ENCODE measurements around the gene SEZ6. TPM values are rescaled to one million over a fixed set of nuclear protein-coding genes. Genes with fewer than 3 reads are reported as not detected.
A peak's percentile ranks its signal among the peaks of the same experiment; 100 is the strongest.

Gene SEZ6
- total RNA-seq, 4 donors from 2014 or later: not detected

DNA sequence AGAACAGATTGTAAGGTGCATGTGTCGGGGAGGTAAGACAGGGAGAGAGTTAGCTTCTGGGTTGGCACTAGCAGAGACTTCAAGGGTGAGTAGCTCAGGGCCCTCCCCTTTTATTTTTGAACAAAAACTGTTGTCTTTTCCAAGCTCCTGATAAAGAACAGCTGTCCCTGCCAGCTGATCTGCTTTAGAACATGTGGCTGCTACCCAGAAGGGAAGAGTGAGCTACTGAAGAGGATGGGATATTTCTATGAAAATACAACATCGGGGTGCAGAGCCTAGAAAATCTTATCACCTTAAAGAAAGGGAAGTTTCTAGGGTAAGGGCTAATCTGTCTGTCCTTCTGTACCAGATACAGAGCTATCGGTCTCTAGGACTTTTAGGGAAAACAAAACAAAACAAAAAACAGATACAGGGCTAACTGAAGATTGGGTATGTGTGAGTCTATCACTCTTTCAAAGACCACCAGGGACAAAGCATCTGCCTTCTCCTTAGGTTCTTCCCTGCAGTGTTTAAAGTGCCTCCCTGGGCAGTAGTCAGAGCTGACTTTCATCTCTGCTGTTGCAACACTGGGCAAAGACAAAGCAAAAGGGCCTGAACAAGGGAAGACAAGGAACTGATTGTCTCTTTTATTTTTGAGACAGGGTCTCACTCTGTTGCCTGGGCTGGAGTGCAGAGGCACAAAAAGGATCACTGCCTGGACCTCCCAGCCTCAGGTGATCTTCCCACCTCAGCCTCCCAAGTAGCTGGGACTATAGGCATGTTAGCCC, 97.9 kb downstream of the SEZ6 start:
- WGBS, 2 donors: 73 to 86% methylated on average over 3 of the region's 3 CpGs
- TF ChIP-seq POLR2A (IDR thresholded peaks at IDR 0.05): no peak
- TF ChIP-seq, protein P1, sequence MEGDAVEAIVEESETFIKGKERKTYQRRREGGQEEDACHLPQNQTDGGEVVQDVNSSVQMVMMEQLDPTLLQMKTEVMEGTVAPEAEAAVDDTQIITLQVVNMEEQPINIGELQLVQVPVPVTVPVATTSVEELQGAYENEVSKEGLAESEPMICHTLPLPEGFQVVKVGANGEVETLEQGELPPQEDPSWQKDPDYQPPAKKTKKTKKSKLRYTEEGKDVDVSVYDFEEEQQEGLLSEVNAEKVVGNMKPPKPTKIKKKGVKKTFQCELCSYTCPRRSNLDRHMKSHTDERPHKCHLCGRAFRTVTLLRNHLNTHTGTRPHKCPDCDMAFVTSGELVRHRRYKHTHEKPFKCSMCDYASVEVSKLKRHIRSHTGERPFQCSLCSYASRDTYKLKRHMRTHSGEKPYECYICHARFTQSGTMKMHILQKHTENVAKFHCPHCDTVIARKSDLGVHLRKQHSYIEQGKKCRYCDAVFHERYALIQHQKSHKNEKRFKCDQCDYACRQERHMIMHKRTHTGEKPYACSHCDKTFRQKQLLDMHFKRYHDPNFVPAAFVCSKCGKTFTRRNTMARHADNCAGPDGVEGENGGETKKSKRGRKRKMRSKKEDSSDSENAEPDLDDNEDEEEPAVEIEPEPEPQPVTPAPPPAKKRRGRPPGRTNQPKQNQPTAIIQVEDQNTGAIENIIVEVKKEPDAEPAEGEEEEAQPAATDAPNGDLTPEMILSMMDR (IDR thresholded peaks at IDR 0.05): no peak

DNA sequence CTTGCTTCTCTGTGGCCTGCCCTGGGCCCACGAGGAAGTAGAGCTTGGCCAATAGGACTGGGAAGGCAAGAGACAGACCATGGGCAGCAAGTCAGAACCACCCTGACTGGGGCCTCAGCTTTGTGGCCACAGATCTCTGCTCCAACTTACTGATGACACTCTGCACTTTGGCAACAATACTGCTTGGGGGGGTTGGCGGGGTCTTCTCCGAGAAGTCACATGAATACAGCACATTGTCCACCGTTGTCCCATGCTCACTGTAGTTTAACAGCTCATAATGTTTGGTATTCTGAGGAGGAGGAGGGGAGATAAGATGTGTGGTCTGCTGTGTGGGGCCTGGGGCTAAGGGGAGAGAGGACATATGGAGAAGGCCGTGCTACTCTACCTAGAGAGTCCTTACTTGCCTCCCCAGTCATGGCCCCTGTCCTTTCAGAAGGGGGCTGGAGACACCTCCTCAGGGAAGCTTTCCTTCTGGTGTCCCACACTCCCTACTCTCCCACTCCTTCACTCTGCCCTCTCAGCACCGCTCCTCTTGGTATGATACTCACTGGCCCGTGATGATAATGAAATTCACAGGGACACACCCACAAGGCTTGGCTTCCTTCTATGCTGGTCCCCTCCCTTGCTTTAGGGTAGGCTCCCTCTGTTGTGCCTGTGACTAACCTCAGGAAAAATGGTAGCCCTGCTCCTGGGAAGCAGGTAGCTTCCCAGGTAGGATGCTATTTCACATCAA, 99.0 kb downstream of the SEZ6 start:
- intact Hi-C loops (cut with DNase I): no loop called here
- Histone ChIP-seq H3K27ac (peak overlapping the region in 3 of 4 donors; percentile 80 to 88 (median 82)), H3K9me3 (no peaks in the 10 kb centered on the region), H3K4me3 (no peak overlapping the region), H3K4me1 (peaks cover 23 to 61% (median 33%) of the 10 kb centered on the region in 3 donors), H3K27me3 (no peaks in the 10 kb centered on the region), H3K36me3 (peaks cover 19 to 65% (median 36%) of the 10 kb centered on the region in 3 donors)
- no peak for DNase-seq
- 57 to 58% methylated on average over 5 of the region's 7 CpGs for WGBS, 2 donors
- TF ChIP-seq POLR2A (IDR thresholded peaks at IDR 0.05): no peak
- TF ChIP-seq, protein P1 (IDR thresholded peaks at IDR 0.05): no peak

More for the DNA sequence above, 97.9 kb downstream of the SEZ6 start:
- no peaks in the 10 kb centered on the region for H3K27me3 ChIP-seq
- intact Hi-C loops (cut with DNase I): no loop called here
- peaks cover 17 to 56% (median 30%) of the 10 kb centered on the region in 3 donors for H3K4me1 ChIP-seq
- H3K4me3 ChIP-seq: no peak overlapping the region
- no peak for DNase-seq
- H3K27ac ChIP-seq: peak overlapping the region; percentile 50 to 88 (median 81)
- H3K9me3 ChIP-seq: no peaks in the 10 kb centered on the region
- H3K36me3 ChIP-seq: peaks cover 29 to 76% (median 43%) of the 10 kb centered on the region in 3 donors

DNA sequence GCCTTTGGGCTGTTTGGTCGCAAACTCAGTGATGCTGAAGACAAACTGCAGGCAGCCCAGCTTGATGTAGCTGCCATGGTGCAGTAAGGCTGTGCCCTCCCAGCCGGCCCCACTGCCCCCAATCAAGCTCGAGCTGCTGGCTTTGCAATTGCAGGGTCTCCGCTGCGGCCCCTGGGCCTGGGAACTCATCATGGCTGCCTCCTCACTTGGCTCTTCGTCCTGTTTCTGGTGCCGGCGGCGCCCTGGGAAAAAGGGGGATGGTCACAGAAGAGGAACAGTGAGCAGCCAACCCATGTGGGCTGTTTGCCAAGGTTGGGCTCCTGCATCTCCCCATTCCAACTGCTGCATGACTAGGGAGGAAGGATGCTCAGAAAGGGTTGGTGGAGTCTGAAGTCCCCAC, 99.6 kb downstream of the SEZ6 start:
- Histone ChIP-seq H3K36me3 (peaks cover 13 to 59% (median 30%) of the 10 kb centered on the region in 3 donors), H3K27me3 (no peaks in the 10 kb centered on the region), H3K4me3 (no peak overlapping the region), H3K9me3 (no peaks in the 10 kb centered on the region), H3K27ac (peak overlapping the region in 2 of 4 donors; percentile 32 to 80), H3K4me1 (peaks cover 23 to 67% (median 39%) of the 10 kb centered on the region in 3 donors)
- intact Hi-C loops (cut with DNase I): no loop called here
- WGBS, 2 donors: 81% methylated on average over 8 of the region's 9 CpGs; no CpG with 5 or more reads in 1 of the 2 donors
- no peak for DNase-seq
- TF ChIP-seq POLR2A (IDR thresholded peaks at IDR 0.05): no peak
- TF ChIP-seq, protein P1 (IDR thresholded peaks at IDR 0.05): no peak

Other genes with a start within 250 kb of the SEZ6 start
- gene FAM222B, start 163.2 kb downstream of the SEZ6 start, total RNA-seq: 10 to 100 TPM in 2 of 4 donors, 1 to 10 TPM in 2; 8.0 to 16.4 (median 11.2) TPM
- gene ERAL1, start 151.0 kb downstream of the SEZ6 start, total RNA-seq: 10 to 100 TPM; 24.7 to 41.6 (median 37.8) TPM
- gene FLOT2, start 108.3 kb downstream of the SEZ6 start, total RNA-seq: 10 to 100 TPM; 44.8 to 81.8 (median 65.2) TPM
- 10 to 100 TPM; 10.3 to 17.0 (median 14.9) TPM for gene DHRS13, start 103.0 kb downstream of the SEZ6 start, total RNA-seq
- gene PHF12, start 54.5 kb downstream of the SEZ6 start, total RNA-seq: 10 to 100 TPM; 13.0 to 35.6 (median 18.8) TPM
- 1 to 10 TPM in 2 of 4 donors, not detected in 2; 1.3 to 4.2 TPM for gene PIPOX, start 37.1 kb upstream of the SEZ6 start, total RNA-seq
- gene MYO18A, start 174.4 kb upstream of the SEZ6 start, total RNA-seq: 10 to 100 TPM; 44.0 to 74.9 (median 68.5) TPM
- not detected for gene CRYBA1, start 240.8 kb upstream of the SEZ6 start, total RNA-seq